ENCODE results near the gene DAGLA.
"Not testable (repeated sequence)": the region's sequence is repeated elsewhere in the genome, so short reads cannot be mapped to it uniquely, and the experiment has no call there.

The DAGLA gene

GRCh38 chr11:61660997-61661396 is 19.2 kb upstream of the DAGLA start:
- not testable (repeated sequence) for DNase-seq

GRCh38 chr11:61666684-61667297 is 13.4 kb upstream of the DAGLA start:
- DNase-seq: no peak

GRCh38 chr11:61667684-61668305 is 12.4 kb upstream of the DAGLA start:
- DNase-seq: no peak

GRCh38 chr11:61669417-61669816 is 10.8 kb upstream of the DAGLA start:
- DNase-seq: no peak

GRCh38 chr11:61670626-61671025 is 9.6 kb upstream of the DAGLA start:
- DNase-seq: no peak

GRCh38 chr11:61671527-61671926 is 8.7 kb upstream of the DAGLA start:
- DNase-seq: peak; percentile 84 to 90

- DNase-seq: not testable (repeated sequence)
These were observed 6.2 kb upstream of the DAGLA start for GRCh38 chr11:61673946-61674467.

GRCh38 chr11:61675826-61676225 is 4.4 kb upstream of the DAGLA start:
- DNase-seq: no peak

GRCh38 chr11:61679296-61679695 is 895 bp upstream of the DAGLA start:
- peak; percentile 52 to 68 for DNase-seq

- no peak for DNase-seq
These were observed 531 bp downstream of the DAGLA start for GRCh38 chr11:61680622-61681221.

- peak; percentile 9 to 55 for DNase-seq
These were observed 2.0 kb downstream of the DAGLA start for GRCh38 chr11:61682093-61682732.

- DNase-seq: no peak
These were observed 2.9 kb downstream of the DAGLA start for GRCh38 chr11:61682906-61683675.

- DNase-seq: peak in 1 of 2 donors; percentile 48
These were observed 4.0 kb downstream of the DAGLA start for GRCh38 chr11:61683961-61684869.

GRCh38 chr11:61684870-61685616 is 4.9 kb downstream of the DAGLA start:
- DNase-seq: no peak

GRCh38 chr11:61685617-61685967 is 5.4 kb downstream of the DAGLA start:
- peak; percentile 19 to 71 for DNase-seq

- peak; percentile 40 to 68 for DNase-seq
These were observed 5.9 kb downstream of the DAGLA start for GRCh38 chr11:61686066-61686465.

- no peak for DNase-seq
These were observed 6.3 kb downstream of the DAGLA start for GRCh38 chr11:61686469-61686868.

GRCh38 chr11:61687420-61687819 is 7.2 kb downstream of the DAGLA start:
- no peak for DNase-seq

GRCh38 chr11:61688365-61689163 is 8.4 kb downstream of the DAGLA start:
- DNase-seq: peak; percentile 93 to 96

GRCh38 chr11:61689164-61689496 is 8.9 kb downstream of the DAGLA start:
- DNase-seq: no peak
